IMR-90 (cell line): ENCODE measurements around the gene SRPK3. TPM values are rescaled to one million over a fixed set of nuclear protein-coding genes. Genes with fewer than 3 reads are reported as not detected.

Source experiments
- ATAC-seq: fragments of 200-7000 bp; cut with Tn5 transposase; 2 replicates; pipeline ENCODE4 v1.9.1; 2020; ENCODE audit warnings: low read depth, mild to moderate bottlenecking, moderate library complexity
- BruUV-seq: library from RNA; stranded (reverse); fragments of 400-500 nt; replicated peaks from 2 replicates; lab custom pipeline; 2021; lab: Mats Ljungman, UMichigan
- CTCF ChIA-PET: fragments of 300-600 bp; formaldehyde crosslinking; extraction: SDS; loops from one replicate; lab custom pipeline; 2021; ENCODE audit warnings: antibody characterized with exemption; lab: Yijun Ruan, JAX
- POLR2A ChIA-PET: fragments of 300-600 bp; sonication (Branson Sonifier 250); formaldehyde crosslinking; loops from one replicate; lab custom pipeline; 2022; ENCODE audit warnings: antibody characterized with exemption; ENCODE audit not compliant: unreplicated experiment; lab: Charles Lee
- DNase-seq: peaks from one replicate; pipeline ENCODE4 v3.0.0; 2013
- H2AFZ ChIP-seq: replicated peaks from 2 replicates; pipeline ENCODE3; 2013; ENCODE audit warnings: low read length, mild to moderate bottlenecking; ENCODE audit not compliant: poor library complexity
- H2AK5ac ChIP-seq: 2 replicates; pipeline ENCODE4 v1.6.1; 2013; ENCODE audit warnings: low read depth, low read length, inconsistent platforms
- H2AK9ac ChIP-seq: replicated peaks from 2 replicates; pipeline ENCODE3; 2013; ENCODE audit warnings: mild to moderate bottlenecking, low read depth, low read length, moderate library complexity; ENCODE audit not compliant: poor library complexity
- H2BK120ac ChIP-seq: 2 replicates; pipeline ENCODE4 v1.6.1; 2013; ENCODE audit warnings: low read depth, low read length, inconsistent platforms
- H2BK15ac ChIP-seq: 3 replicates; pipeline ENCODE4 v1.6.1; 2013; ENCODE audit warnings: low read depth, low read length, inconsistent platforms
- H2BK20ac ChIP-seq: 2 replicates; pipeline ENCODE4 v1.6.1; 2013; ENCODE audit warnings: low read depth, mild to moderate bottlenecking, inconsistent platforms, low read length, moderate library complexity
- H2BK5ac ChIP-seq: 2 replicates; pipeline ENCODE4 v1.6.1; 2013; ENCODE audit warnings: mild to moderate bottlenecking, low read depth, low read length, inconsistent platforms; ENCODE audit not compliant: poor library complexity, severe bottlenecking
- H3K14ac ChIP-seq: replicated peaks from 2 replicates; pipeline ENCODE4 v1.6.1; 2013; ENCODE audit warnings: low read depth, low read length, inconsistent platforms
- H3K18ac ChIP-seq: 2 replicates; pipeline ENCODE4 v1.6.1; 2013; ENCODE audit warnings: low read depth, low read length, control low read depth
- H3K23ac ChIP-seq: 2 replicates; pipeline ENCODE4 v1.6.1; 2013; ENCODE audit warnings: low read depth, low read length, inconsistent platforms
- H3K27ac ChIP-seq: 2 replicates; pipeline ENCODE4 v1.5.1; 2013; ENCODE audit warnings: mild to moderate bottlenecking, control low read depth, low read length; ENCODE audit not compliant: insufficient read depth
- H3K27me3 ChIP-seq: 2 replicates; pipeline ENCODE4 v1.6.1; 2013; ENCODE audit warnings: low read length; ENCODE audit not compliant: control insufficient read depth, insufficient read depth
- H3K36me3 ChIP-seq: 2 replicates; pipeline ENCODE4 v1.6.1; 2013; ENCODE audit warnings: low read length, mixed read lengths; ENCODE audit not compliant: control insufficient read depth, insufficient read depth
- H3K4ac ChIP-seq: 2 replicates; pipeline ENCODE4 v1.6.1; 2013; ENCODE audit warnings: low read depth, low read length, inconsistent platforms
- H3K4me1 ChIP-seq: 2 replicates; pipeline ENCODE4 v1.6.1; 2013; ENCODE audit warnings: low read length, mixed read lengths; ENCODE audit not compliant: control insufficient read depth, insufficient read depth
- H3K4me2 ChIP-seq: 2 replicates; pipeline ENCODE4 v1.6.1; 2013; ENCODE audit warnings: low read depth, mild to moderate bottlenecking, control low read depth, low read length, moderate library complexity
- H3K4me3 ChIP-seq: 2 replicates; pipeline ENCODE4 v1.5.1; 2013; ENCODE audit warnings: low read depth, mild to moderate bottlenecking, control low read depth, low read length, moderate library complexity; ENCODE audit not compliant: insufficient read depth
- H3K56ac ChIP-seq: 2 replicates; pipeline ENCODE4 v1.6.1; 2013; ENCODE audit warnings: low read length, inconsistent platforms; ENCODE audit not compliant: insufficient read depth; ENCODE audit errors: extremely low read depth
- H3K79me1 ChIP-seq, 2 experiments: 2 replicates each; pipeline ENCODE4 v1.6.1; 2013; ENCODE audit warnings: low read length in 2 of 2, inconsistent platforms in 1 of 2, low read depth in 1 of 2
- H3K9ac ChIP-seq: 2 replicates; pipeline ENCODE4 v1.6.1; 2013; ENCODE audit warnings: low read depth, low read length, control low read depth
- H3K9me1 ChIP-seq: 2 replicates; pipeline ENCODE4 v1.6.1; 2013; ENCODE audit warnings: low read length, inconsistent platforms; ENCODE audit not compliant: insufficient read depth
- H3K9me3 ChIP-seq: 2 replicates; pipeline ENCODE4 v1.6.1; 2013; ENCODE audit warnings: low read length; ENCODE audit not compliant: control insufficient read depth, insufficient read depth
- H4K20me1 ChIP-seq: 2 replicates; pipeline ENCODE4 v1.6.1; 2013; ENCODE audit warnings: low read length, inconsistent platforms; ENCODE audit not compliant: insufficient read depth
- H4K5ac ChIP-seq: 2 replicates; pipeline ENCODE4 v1.6.1; 2013; ENCODE audit warnings: mild to moderate bottlenecking, low read depth, low read length, control low read depth
- H4K8ac ChIP-seq, 2 experiments: 2 replicates each; pipeline ENCODE4 v1.6.1; 2013; ENCODE audit warnings: low read depth in 2 of 2, low read length in 2 of 2, control low read depth in 1 of 2, inconsistent platforms in 1 of 2
- H4K91ac ChIP-seq: 2 replicates; pipeline ENCODE4 v1.6.1; 2013; ENCODE audit warnings: low read depth, low read length, inconsistent platforms; ENCODE audit not compliant: insufficient read depth
- BHLHE40 ChIP-seq: fragments of 150-350 bp; IDR thresholded peaks from 2 replicates; pipeline ENCODE4 v1.6.1; 2016; ENCODE audit warnings: mild to moderate bottlenecking, low read depth, low read length
- CEBPB ChIP-seq: IDR thresholded peaks from 2 replicates; pipeline ENCODE4 v1.6.1; 2012; ENCODE audit warnings: low read depth, low read length, improper control_type of control experiment
- CHD1 ChIP-seq: IDR thresholded peaks from 2 replicates; pipeline ENCODE4 v1.6.1; 2012; ENCODE audit warnings: low read depth, low read length, improper control_type of control experiment
- CTCF ChIP-seq: conservative IDR thresholded peaks from 2 replicates; pipeline ENCODE4 v1.5.1; 2012; ENCODE audit warnings: mild to moderate bottlenecking, low read depth, low read length, improper control_type of control experiment
- ELK1 ChIP-seq: fragments of 150-350 bp; IDR thresholded peaks from 2 replicates; pipeline ENCODE4 v1.6.1; 2016; ENCODE audit warnings: low read depth, mild to moderate bottlenecking, low read length, moderate library complexity, borderline replicate concordance
- FOS ChIP-seq: fragments of 150-350 bp; IDR thresholded peaks from 2 replicates; pipeline ENCODE4 v1.6.1; 2016; ENCODE audit warnings: low read depth, low read length
- MAFK ChIP-seq: IDR thresholded peaks from 2 replicates; pipeline ENCODE4 v1.6.1; 2012; ENCODE audit warnings: low read depth, low read length, improper control_type of control experiment
- MAZ ChIP-seq: IDR thresholded peaks from 2 replicates; pipeline ENCODE4 v1.6.1; 2012; ENCODE audit warnings: low read depth, mild to moderate bottlenecking, low read length, improper control_type of control experiment, moderate library complexity, borderline replicate concordance
- MXI1 ChIP-seq: IDR thresholded peaks from 2 replicates; pipeline ENCODE4 v1.6.1; 2012; ENCODE audit warnings: low read depth, mild to moderate bottlenecking, low read length, moderate library complexity, borderline replicate concordance
- NFE2L2 ChIP-seq: fragments of 150-350 bp; IDR thresholded peaks from 2 replicates; pipeline ENCODE4 v1.6.1; 2016; ENCODE audit warnings: low read depth, mild to moderate bottlenecking, low read length
- POLR2A ChIP-seq: IDR thresholded peaks from 2 replicates; pipeline ENCODE4 v1.6.1; 2012; ENCODE audit warnings: mild to moderate bottlenecking, low read depth, low read length
- RAD21 ChIP-seq: IDR thresholded peaks from 2 replicates; pipeline ENCODE4 v1.6.1; 2012; ENCODE audit warnings: low read length, improper control_type of control experiment
- RCOR1 ChIP-seq: IDR thresholded peaks from 2 replicates; pipeline ENCODE4 v1.6.1; 2012; ENCODE audit warnings: mild to moderate bottlenecking, low read length, improper control_type of control experiment; ENCODE audit not compliant: insufficient replicate concordance
- RFX5 ChIP-seq: IDR thresholded peaks from 2 replicates; pipeline ENCODE4 v1.8.0; 2012; ENCODE audit warnings: low read depth, mild to moderate bottlenecking, low read length, moderate library complexity
- SMC3 ChIP-seq: fragments of 150-350 bp; IDR thresholded peaks from 2 replicates; pipeline ENCODE4 v1.6.1; 2016; ENCODE audit warnings: low read depth, mild to moderate bottlenecking, antibody characterized with exemption, low read length, moderate library complexity
- WGBS, 2 experiments: methylation state at CpG; one replicate each; pipeline versions ENCODE4 v1.1.5 to v1.1.7; 2013; ENCODE audit warnings: missing lambda C conversion rate in 2 of 2; ENCODE audit not compliant: insufficient read length in 1 of 2; ENCODE audit errors: extremely low coverage in 2 of 2; 5-methylcytosine and 5-hydroxymethylcytosine counted together
- dilution Hi-C: fragments of 300-500 bp; cut with HindIII; formaldehyde crosslinking; loops from one replicate; pipeline ENCODE4 v1.14.3; 2018; ENCODE audit warnings: low sequenced_read_pairs; ENCODE audit not compliant: unreplicated experiment
- in situ Hi-C: fragments of 300-500 bp; cut with MboI; formaldehyde crosslinking; loops from 3 replicates; pipeline ENCODE4 v1.14.3; 2019; ENCODE audit warnings: low sequenced_read_pairs, inconsistent platforms, mixed read lengths
- intact Hi-C: fragments of 100-400 bp; cut with micrococcal nuclease; formaldehyde crosslinking; loops from 2 replicates; pipeline ENCODE4 v1.10.0; 2022
- polyA plus RNA-seq, 3 experiments: library from polyadenylated mRNA; depleted of rRNA; stranded (reverse); fragments of >200 nt; gene quantifications; 2 replicates each; pipeline ENCODE4 v1.2.3, GENCODE V29; 2012; ENCODE audit warnings: low replicate concordance in 1 of 3
- total RNA-seq: library from RNA; depleted of rRNA; stranded (reverse); fragments of >200 nt; gene quantifications from 2 replicates; pipeline ENCODE4 v1.2.3, GENCODE V29; 2012
- TF ChIP-seq, protein P1 (sequence below): fragments of 150-350 bp; IDR thresholded peaks from 2 replicates; pipeline ENCODE4 v1.6.1; 2017; ENCODE audit warnings: mild to moderate bottlenecking, antibody characterized with exemption, low read length, low read depth

Gene SRPK3
- total and polyA plus RNA-seq, 2 of the 4 experiments (the other 2 are of a cell fraction) = 0.36 to 0.70 TPM

GRCh38 chrX:153805436-153805835 is 24.6 kb downstream of the SRPK3 start:
- H3K23ac ChIP-seq = no peak overlapping the region
- H3K56ac ChIP-seq = no peak overlapping the region
- no peak overlapping the region for H2BK20ac ChIP-seq
- no peak overlapping the region for H4K91ac ChIP-seq
- ATAC-seq (no peak), DNase-seq (no peak)
- no peak overlapping the region for H3K27ac ChIP-seq
- dilution Hi-C loops = no loop called here
- H3K9me1 ChIP-seq = no peaks in the 10 kb centered on the region
- no peaks in the 10 kb centered on the region; the same call in 1 of the 2 replicates for H3K27me3 ChIP-seq
- no peak overlapping the region for H3K9ac ChIP-seq
- no peaks in the 10 kb centered on the region for H4K20me1 ChIP-seq
- in situ Hi-C loops = no loop called here
- H2AK9ac ChIP-seq = no peak overlapping the region
- H3K14ac ChIP-seq = no peak overlapping the region
- peaks cover 6% of the 10 kb centered on the region for H3K9me3 ChIP-seq
- H3K18ac ChIP-seq = no peak overlapping the region
- no TSS peak for BruUV-seq
- TF ChIP-seq MAZ = no peak
- no peak for TF ChIP-seq RCOR1
- TF ChIP-seq NFE2L2 = no peak
- TF ChIP-seq MAFK = no peak
- TF ChIP-seq FOS = no peak
- TF ChIP-seq RFX5 = no peak
- no peak for TF ChIP-seq MXI1
- no peak for TF ChIP-seq SMC3
- TF ChIP-seq, protein P1, sequence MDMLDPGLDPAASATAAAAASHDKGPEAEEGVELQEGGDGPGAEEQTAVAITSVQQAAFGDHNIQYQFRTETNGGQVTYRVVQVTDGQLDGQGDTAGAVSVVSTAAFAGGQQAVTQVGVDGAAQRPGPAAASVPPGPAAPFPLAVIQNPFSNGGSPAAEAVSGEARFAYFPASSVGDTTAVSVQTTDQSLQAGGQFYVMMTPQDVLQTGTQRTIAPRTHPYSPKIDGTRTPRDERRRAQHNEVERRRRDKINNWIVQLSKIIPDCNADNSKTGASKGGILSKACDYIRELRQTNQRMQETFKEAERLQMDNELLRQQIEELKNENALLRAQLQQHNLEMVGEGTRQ = no peak
- TF ChIP-seq BHLHE40 = no peak
- no peak for TF ChIP-seq CHD1
- no peak for TF ChIP-seq RAD21
- no peak for TF ChIP-seq CEBPB
- no peak for TF ChIP-seq POLR2A
- TF ChIP-seq ELK1 = no peak
- no peak for TF ChIP-seq CTCF
- no peak overlapping the region for H2BK15ac ChIP-seq
- no peak overlapping the region for H4K8ac ChIP-seq
- no peak overlapping the region for H4K5ac ChIP-seq
- H3K4me1 ChIP-seq = no peaks in the 10 kb centered on the region
- H2AFZ ChIP-seq = no peak overlapping the region
- H3K4me3 ChIP-seq = no peak overlapping the region
- no peak overlapping the region for H2BK5ac ChIP-seq
- 78% methylated on average over 9 of the region's 13 CpGs; no CpG with 5 or more reads in 1 of the 2 experiments for WGBS, 2 experiments
- H2BK120ac ChIP-seq = no peak overlapping the region
- intact Hi-C loops = no loop called here
- H3K36me3 ChIP-seq = no peaks in the 10 kb centered on the region
- CTCF ChIA-PET = no interaction called here
- no peak overlapping the region for H3K4me2 ChIP-seq
- no peak overlapping the region for H3K4ac ChIP-seq
- no peaks in the 10 kb centered on the region for H3K79me1 ChIP-seq
- H2AK5ac ChIP-seq = no peak overlapping the region
- POLR2A ChIA-PET = no interaction called here
